GM12878 (cell line): Measurements from ENCODE around the gene TMEM207.

ENCODE experiments used
- CHD1 ChIP-seq: IDR thresholded peaks from 2 replicates; pipeline ENCODE4 v1.6.1; 2012; ENCODE audit warnings: low read depth, low read length, improper control_type of control experiment
- MXI1 ChIP-seq: fragments of 150-350 bp; IDR thresholded peaks from 2 replicates; pipeline ENCODE4 v1.6.1; 2011; ENCODE audit warnings: low read depth, mild to moderate bottlenecking, inconsistent platforms, low read length, improper control_type of control experiment
- POLR2A ChIP-seq: IDR thresholded peaks from 2 replicates; pipeline ENCODE4 v1.6.1; 2011; ENCODE audit warnings: low read depth, mild to moderate bottlenecking, low read length
- SRF ChIP-seq, 2 experiments: IDR thresholded peaks; 2 replicates each; pipeline ENCODE4 v1.6.1; 2011; ENCODE audit warnings: low read depth in 2 of 2, low read length in 2 of 2, mild to moderate bottlenecking in 1 of 2, moderate library complexity in 1 of 2

DNA sequence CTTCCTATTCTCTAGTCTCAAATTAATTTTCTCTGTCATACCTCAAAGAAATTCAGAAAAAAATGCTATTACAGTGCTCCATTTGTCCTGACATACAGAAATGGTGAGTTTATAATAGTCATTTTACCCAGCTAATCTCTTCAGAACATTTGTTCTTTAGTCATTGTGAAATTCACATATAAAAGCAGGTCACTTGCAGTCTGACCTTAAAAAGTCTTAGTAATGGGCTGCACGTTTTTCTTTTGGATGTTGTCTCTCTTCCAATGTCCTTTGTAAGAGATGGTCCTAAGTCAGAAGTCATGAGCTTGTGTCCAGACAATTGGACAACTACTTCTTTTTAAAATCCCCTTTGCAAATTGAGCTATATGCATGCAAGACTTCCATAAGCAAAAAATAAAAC lies 47.2 kb upstream of the TMEM207 start:
- TF ChIP-seq CHD1, result no peak
- TF ChIP-seq POLR2A, result no peak
- no peak for TF ChIP-seq SRF (IDR thresholded peaks at IDR 0.05; ENCODE audit: low read depth in 2 of 2, low read length in 2 of 2)
- TF ChIP-seq MXI1, result no peak
